ENCODE data around the gene C1RL. TPM values are rescaled to one million over a fixed set of nuclear protein-coding genes. Genes with fewer than 3 reads are reported as not detected.
A peak's percentile ranks its signal among the peaks of the same experiment; 100 is the strongest.

C1RL gene
- total RNA-seq, 1 donor: 10.6 TPM

DNA sequence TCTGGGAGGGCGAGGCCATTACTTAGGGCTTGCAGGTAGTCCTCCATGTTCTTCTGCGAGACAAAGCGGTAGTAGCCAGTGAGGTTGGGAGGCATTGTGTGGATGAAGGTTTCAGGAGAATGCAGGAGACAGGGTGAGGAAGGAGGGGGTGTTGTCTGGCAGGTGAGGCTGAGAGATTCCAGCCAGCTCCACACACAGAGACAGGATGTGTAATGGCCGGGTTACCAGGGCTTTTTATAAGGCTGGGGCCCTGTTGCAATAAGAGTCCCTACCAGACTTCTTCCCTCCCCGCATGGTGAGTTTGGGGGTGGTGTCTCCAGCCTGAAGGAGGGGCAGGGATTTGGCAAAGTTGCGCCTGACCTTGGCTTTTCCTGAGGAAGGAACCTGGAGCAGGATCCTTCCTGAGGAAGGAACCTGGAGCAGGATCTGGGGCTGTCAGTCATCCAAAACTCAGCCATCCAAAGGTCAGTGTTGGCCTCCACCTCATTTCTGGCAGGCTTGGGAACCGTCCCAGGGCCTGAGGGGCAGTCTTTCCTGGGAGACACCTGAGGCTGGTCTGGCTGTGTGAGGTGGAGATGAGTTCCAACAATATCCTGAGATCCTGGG is 19.8 kb upstream of the C1RL start, which contains the start of gene RBP5:
Gene RBP5 (minus strand): TSS at position 209 of the 606 bp plus-strand sequence. CDS start 114 bp downstream, at position 95.
- H3K27me3 ChIP-seq (ENCODE audit: insufficient read depth, low read length): no peaks in the 10 kb centered on the region
- H3K4me3 ChIP-seq (ENCODE audit: low read length): peak within 1 kb of the TSS; percentile 52
- peaks cover 20% of the 10 kb centered on the region for H3K4me1 ChIP-seq (ENCODE audit: insufficient read depth, low read length)
- H3K9me3 ChIP-seq (ENCODE audit: low read depth, low read length): no peaks in the 10 kb centered on the region

DNA sequence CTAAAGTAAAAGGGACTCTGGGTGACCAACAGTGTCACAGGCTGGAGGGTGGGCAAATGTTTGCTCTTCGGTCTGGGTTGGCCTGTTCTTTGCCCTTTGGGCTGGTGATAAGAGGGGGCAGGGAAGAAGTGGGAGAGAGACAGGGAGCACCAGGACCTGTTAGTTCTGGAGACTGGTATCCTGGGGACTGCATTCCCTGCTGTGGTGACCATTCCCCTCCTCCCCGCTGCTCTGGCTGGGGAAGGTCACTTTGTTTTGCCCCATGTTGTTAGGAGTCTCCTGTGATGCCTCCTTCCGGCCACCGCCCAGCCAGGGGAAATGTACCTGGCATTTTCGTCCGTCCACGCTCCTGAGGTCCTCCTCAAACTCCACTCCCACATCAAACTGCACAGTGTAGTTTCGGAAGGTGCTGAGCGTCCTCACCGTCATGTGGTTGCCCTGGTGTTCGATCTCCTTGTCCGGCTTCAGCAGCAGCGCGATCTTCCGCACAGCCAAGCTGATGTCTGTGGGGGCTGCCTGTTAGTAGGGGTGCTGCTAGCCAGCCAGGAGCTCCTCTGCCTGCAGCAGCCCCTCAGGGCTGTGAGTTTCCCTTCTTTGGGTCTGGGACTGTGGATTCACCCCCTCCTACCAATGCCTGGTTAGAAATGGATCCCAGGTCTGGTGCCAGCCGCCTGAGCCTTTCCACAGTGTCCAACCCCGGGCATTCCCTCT is 19.1 kb upstream of the C1RL start:
- Histone ChIP-seq H3K4me3 (ENCODE audit: low read length) (no peak overlapping the region), H3K4me1 (ENCODE audit: insufficient read depth, low read length) (peaks cover 20% of the 10 kb centered on the region), H3K27me3 (ENCODE audit: insufficient read depth, low read length) (no peaks in the 10 kb centered on the region), H3K9me3 (ENCODE audit: low read depth, low read length) (no peaks in the 10 kb centered on the region)

DNA sequence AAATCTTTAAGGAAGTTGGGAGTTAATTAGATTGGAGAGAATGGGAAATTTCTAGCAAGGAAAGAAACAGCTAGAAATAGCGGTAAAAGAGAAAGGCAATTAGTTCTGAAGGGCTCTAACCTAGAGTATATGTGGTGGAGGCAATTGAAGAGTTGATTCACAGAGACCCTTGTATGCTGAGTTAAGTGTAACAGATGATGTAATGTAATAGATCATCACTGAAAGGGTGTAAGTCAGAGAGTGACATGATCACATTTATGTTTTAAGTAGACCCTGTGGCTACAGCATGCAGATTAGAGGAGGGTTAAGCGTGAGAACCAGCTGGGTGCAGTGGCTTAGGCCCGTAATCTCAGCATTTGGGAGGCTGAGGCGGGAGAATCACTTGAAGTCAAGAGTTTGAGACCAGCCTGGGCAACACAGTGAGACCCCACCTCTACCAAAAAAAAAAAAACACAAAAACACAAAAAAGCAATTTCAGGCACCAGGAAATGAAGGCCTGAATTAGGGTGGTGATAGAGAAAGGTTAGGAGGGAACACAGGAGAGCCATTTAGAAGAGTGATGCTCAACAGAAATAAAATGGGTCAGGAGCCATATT is 16.7 kb upstream of the C1RL start:
- no peak overlapping the region for H3K4me3 ChIP-seq (ENCODE audit: low read length)

DNA sequence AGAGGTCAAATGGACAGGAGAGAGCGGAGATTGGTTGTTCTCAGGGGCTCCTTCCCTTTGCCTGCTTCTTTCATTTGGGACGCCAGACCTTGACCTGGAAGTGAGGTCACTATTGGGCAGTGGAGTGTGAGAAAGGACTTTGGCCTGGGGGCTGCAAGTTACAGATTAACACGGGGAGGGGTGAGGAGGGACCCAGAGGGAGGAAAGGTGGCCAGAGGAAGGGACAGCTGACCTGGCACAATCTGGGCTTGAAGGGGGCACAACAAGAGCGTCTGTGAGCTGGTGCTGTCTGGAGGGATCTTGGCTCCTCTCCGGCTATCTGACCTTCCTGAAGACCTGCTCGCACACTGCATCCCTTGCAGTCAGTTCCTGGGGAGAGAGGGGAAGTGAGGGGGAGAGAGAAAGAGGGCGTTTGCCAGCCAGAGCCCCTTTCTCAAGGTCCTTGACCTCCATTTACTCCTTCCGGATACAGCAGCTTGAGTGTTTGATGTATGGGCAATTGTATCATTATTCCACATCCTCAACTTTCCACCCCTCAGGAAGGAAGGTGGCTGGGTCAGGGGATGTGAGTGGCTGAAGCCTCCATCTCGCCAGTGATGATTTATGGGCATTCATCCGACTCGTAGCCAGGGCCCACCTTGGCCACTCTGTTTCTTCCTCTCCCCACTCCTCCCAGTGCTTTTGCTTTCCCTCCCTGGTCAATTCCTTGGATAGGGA is 14.9 kb upstream of the C1RL start:
- Histone ChIP-seq H3K27me3 (ENCODE audit: insufficient read depth, low read length) (no peaks in the 10 kb centered on the region), H3K4me3 (ENCODE audit: low read length) (no peak overlapping the region), H3K4me1 (ENCODE audit: insufficient read depth, low read length) (peaks cover under 1% of the 10 kb centered on the region), H3K9me3 (ENCODE audit: low read depth, low read length) (no peaks in the 10 kb centered on the region)

More for the DNA sequence above, 16.7 kb upstream of the C1RL start:
- Histone ChIP-seq H3K9me3 (ENCODE audit: low read depth, low read length) (no peaks in the 10 kb centered on the region), H3K27me3 (ENCODE audit: insufficient read depth, low read length) (no peaks in the 10 kb centered on the region), H3K4me1 (ENCODE audit: insufficient read depth, low read length) (peaks cover 9% of the 10 kb centered on the region)

DNA sequence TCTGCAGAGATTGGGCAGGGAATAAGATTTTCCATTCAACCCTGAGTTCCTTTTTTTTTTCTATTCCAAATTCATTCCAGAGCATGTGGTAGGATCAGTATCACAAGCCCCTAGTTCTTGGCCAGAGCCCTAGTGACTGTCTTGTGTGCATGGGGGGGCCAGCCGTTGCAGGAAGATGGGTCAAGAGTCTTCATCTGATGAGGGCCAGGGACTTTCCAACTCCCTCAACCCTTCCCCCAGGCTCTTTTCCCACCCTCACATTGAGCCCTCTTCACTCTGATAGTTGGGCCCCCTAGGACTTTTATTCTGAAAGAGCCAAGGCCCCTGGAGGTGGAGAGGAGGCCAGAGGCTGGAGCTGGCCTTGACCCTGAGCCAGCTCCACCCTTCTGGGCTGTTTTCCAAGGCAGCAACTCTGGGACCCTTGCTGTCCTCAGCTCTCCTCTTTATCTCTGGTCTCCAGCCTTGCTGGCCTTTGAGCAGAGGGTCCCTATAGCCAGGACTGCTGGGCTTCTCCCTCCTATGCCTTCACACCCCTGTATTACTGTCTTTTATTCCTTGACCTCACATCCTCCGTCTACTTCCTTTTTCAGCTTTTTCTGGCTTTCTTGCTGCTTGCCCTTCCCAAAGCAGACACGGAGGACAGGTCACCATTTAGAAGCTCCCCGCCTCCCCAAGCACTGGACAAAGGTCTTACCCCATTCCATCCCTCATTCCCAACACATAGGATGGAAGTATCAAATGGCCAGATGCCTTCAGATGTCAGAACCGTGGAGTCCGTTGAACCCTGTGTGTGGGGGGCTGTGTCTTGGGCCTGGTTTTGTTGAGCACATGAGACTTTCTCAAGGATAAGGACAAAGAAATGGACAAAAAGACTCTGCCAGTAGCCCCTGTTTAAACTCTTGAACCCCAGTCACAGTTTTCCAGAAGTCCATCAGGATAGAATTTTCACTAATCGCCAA is 14.1 kb upstream of the C1RL start:
- Histone ChIP-seq H3K4me3 (ENCODE audit: low read length) (no peak overlapping the region), H3K4me1 (ENCODE audit: insufficient read depth, low read length) (no peaks in the 10 kb centered on the region), H3K27me3 (ENCODE audit: insufficient read depth, low read length) (no peaks in the 10 kb centered on the region), H3K9me3 (ENCODE audit: low read depth, low read length) (no peaks in the 10 kb centered on the region)

DNA sequence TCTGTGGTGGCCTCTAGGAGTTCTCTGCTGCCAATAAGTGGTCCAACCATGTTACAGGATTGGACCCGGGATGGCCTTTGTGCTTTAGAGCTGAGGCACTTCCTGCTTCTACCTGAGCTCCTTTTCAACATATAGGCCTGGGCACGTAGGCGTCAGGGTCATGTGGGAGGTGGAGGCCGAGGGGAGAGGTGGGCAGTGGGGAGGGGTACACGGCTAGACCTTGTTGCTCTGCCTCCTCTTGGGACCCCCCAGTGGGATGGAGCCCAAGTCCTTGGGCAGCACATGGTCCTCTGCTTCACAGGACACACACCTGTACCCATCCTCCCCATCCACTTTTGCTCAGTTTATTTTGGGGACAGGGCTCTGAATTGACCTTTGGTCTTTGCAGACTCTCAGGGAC is 12.3 kb upstream of the C1RL start:
- Histone ChIP-seq H3K4me3 (ENCODE audit: low read length) (no peak overlapping the region), H3K27me3 (ENCODE audit: insufficient read depth, low read length) (no peaks in the 10 kb centered on the region), H3K4me1 (ENCODE audit: insufficient read depth, low read length) (no peaks in the 10 kb centered on the region), H3K9me3 (ENCODE audit: low read depth, low read length) (no peaks in the 10 kb centered on the region)

DNA sequence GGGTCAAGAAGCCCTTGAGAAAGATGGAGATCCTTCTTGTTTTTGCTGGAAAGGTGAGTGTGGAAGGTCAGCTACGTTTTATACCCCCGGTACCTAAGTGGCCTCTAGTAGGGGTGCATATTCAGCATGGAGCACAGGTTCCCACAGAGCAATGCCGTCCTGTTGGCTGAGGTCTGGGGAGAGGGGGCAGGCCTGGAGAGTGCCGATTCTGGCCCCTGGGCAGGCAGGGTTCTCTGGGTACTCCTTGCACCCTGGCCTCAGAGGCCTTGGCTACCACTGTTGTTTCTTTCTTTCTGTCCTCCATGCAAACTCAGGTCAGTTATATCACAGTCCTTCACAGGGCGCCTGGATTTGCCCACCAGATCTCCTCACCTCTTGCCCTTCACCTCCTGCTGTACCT is 11.2 kb upstream of the C1RL start:
- Histone ChIP-seq H3K4me3 (ENCODE audit: low read length) (no peak overlapping the region), H3K27me3 (ENCODE audit: insufficient read depth, low read length) (no peaks in the 10 kb centered on the region), H3K9me3 (ENCODE audit: low read depth, low read length) (no peaks in the 10 kb centered on the region)

DNA sequence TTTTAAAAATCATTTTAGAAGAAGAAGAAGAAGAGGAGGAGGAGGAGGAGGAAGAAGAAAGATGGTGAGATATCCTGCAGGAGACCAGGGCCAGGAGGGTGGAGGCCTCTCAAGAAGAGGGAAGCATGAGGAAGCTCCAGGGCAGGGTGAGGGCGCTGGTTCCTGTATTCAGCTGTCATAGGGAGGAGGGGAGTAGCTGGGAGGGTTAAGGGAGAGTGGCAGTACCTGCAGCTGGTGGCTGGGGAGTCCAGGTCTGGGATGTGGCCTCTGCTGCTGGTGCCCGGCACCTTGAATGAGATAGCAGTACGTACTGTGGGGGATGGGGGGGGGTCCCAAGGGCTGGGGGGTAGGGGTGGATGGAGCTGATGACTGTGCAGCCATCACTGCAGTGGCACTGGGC is 9.9 kb upstream of the C1RL start:
- Histone ChIP-seq H3K27me3 (ENCODE audit: insufficient read depth, low read length) (no peaks in the 10 kb centered on the region), H3K4me3 (ENCODE audit: low read length) (no peak overlapping the region), H3K9me3 (ENCODE audit: low read depth, low read length) (no peaks in the 10 kb centered on the region), H3K4me1 (ENCODE audit: insufficient read depth, low read length) (no peaks in the 10 kb centered on the region)

More for the DNA sequence above, 11.2 kb upstream of the C1RL start:
- no peaks in the 10 kb centered on the region for H3K4me1 ChIP-seq (ENCODE audit: insufficient read depth, low read length)

DNA sequence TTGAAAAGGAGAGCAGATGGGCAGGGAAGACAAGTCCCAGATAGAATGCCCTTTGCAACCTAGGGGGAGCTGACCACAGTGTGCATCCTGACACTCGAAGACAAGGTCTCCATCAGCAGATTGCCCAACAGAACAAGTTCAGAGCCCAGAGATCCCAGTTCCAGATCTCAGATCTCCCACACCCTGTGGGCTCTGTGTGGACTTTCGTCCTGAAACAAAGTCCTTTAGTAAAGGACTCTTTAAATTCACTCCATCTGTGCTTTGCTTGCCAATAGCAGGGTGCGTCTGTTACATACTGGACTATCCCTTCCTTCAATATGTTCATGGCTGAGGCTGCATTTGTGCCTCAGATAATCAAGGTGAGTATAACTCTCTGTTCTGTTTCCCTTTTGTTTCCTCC is 8.7 kb upstream of the C1RL start:
- no peaks in the 10 kb centered on the region for H3K4me1 ChIP-seq (ENCODE audit: insufficient read depth, low read length)
- H3K4me3 ChIP-seq (ENCODE audit: low read length): no peak overlapping the region
- H3K9me3 ChIP-seq (ENCODE audit: low read depth, low read length): no peaks in the 10 kb centered on the region
- no peaks in the 10 kb centered on the region for H3K27me3 ChIP-seq (ENCODE audit: insufficient read depth, low read length)

DNA sequence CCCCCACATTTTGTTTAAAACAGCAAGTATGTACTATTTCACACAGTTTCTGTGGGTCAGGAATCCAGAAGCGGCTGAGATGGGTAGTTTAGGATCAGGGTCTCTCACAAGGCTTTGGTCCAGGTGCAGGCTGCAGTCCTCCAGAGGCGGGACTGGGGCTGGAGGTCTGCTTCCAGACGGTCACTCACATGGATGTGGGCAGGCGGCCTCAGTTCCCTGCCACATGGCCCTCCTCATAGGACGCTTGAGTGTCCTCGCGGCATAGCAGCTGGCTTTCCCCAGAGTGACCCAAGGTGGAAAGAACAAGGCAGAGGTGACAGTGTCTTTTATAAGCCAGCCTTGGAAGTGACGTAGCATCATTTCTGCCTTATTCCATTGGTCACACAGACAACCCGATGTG is 7.9 kb upstream of the C1RL start:
- Histone ChIP-seq H3K4me1 (ENCODE audit: insufficient read depth, low read length) (no peaks in the 10 kb centered on the region), H3K9me3 (ENCODE audit: low read depth, low read length) (no peaks in the 10 kb centered on the region), H3K4me3 (ENCODE audit: low read length) (no peak overlapping the region), H3K27me3 (ENCODE audit: insufficient read depth, low read length) (no peaks in the 10 kb centered on the region)

DNA sequence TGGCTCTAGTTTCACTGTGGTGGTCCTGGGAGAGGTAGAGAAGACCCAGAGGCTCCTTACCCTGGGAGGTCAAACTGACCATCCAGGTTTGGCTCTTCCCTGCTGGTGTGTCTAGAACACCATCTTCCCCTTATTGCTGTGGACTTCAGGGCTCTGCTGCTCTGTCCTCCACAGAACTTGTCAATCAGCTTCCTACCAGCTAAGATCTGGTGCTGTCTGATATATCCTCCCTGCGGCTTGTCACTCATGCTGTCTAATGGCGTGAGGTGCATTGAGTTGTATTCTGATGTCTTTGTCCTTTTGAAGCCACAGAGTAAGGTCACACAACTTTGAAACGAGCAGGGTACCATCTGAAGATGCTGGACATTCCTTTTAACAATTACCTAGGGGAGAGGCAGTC is 7.2 kb upstream of the C1RL start:
- Histone ChIP-seq H3K27me3 (ENCODE audit: insufficient read depth, low read length) (no peaks in the 10 kb centered on the region), H3K9me3 (ENCODE audit: low read depth, low read length) (no peaks in the 10 kb centered on the region), H3K4me1 (ENCODE audit: insufficient read depth, low read length) (no peaks in the 10 kb centered on the region), H3K4me3 (ENCODE audit: low read length) (no peak overlapping the region)

DNA sequence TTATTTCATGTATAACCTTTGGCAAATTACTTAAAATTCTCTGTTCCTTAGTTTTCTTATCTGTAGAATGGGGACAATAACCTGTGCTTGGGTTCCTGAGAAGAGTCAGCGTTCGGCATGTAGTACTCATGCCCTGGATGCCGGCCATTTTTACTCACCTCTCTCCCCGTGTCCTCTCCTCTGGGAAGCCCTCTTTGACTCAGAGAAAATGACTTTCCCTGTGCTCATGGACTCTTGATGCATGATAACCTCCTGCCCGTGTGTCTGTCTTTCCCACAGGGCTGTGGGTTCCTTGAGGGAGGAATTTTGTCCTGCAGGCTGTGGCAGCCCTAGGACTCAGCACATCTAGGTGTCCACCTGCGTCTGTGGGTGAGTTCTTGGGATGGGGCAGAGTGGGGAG is 5.8 kb upstream of the C1RL start:
- Histone ChIP-seq H3K4me1 (ENCODE audit: insufficient read depth, low read length) (peaks cover under 1% of the 10 kb centered on the region), H3K4me3 (ENCODE audit: low read length) (no peak overlapping the region), H3K27me3 (ENCODE audit: insufficient read depth, low read length) (no peaks in the 10 kb centered on the region), H3K9me3 (ENCODE audit: low read depth, low read length) (no peaks in the 10 kb centered on the region)

DNA sequence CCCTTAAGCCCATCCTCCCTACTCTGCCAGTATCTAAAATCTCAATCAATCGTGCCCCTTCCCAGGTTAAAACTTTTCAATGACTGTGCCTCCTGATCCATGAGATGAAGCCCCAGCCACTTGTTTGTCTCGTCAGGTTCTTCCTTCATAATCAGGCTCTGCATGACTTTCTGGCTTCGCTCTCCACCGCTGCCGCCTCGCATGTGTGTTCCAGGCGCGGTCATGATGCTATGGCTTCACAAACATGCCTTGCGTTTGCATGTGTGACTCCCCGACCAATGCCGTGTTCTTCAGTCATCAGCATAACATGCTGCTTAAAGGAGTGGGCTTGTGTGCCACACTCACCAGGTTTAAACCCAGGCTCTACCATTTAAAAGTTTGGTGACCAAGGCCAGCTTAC is 5.0 kb upstream of the C1RL start:
- H3K27me3 ChIP-seq (ENCODE audit: insufficient read depth, low read length): no peaks in the 10 kb centered on the region
- peaks cover 9% of the 10 kb centered on the region for H3K4me1 ChIP-seq (ENCODE audit: insufficient read depth, low read length)
- H3K9me3 ChIP-seq (ENCODE audit: low read depth, low read length): no peaks in the 10 kb centered on the region
- H3K4me3 ChIP-seq (ENCODE audit: low read length): no peak overlapping the region

DNA sequence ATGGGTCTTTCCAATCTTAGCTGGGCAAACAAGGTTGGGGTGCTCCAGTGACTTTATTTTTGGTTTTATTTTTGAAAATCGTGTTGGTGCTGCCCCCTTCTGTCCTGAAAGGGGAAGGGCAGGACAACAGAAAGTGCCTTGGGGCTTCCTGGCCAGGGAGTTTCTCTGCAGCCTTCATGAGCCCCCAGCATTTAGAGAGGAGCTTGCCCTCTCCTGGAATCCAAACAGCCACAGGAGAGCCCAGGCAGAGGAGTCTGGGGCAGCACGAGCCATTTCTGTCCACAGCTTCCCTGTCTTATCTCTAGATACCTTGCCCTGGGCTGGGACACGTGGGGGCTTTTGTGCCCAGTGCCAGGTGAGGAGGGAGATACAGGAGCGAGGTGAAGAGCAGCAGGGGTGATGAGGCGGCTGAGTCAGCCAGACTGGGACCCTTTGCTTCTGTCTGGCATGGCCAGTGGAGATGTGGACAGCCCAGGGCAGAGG is 4.4 kb upstream of the C1RL start:
- Histone ChIP-seq H3K27me3 (ENCODE audit: insufficient read depth, low read length) (no peaks in the 10 kb centered on the region), H3K4me3 (ENCODE audit: low read length) (no peak overlapping the region), H3K4me1 (ENCODE audit: insufficient read depth, low read length) (peaks cover 12% of the 10 kb centered on the region), H3K9me3 (ENCODE audit: low read depth, low read length) (no peaks in the 10 kb centered on the region)

Data from mononuclear cell (primary cell).